Right lobe of liver (tissue), 6 donors: ENCODE results near the gene LCA5. TPM values are rescaled to one million over a fixed set of nuclear protein-coding genes. Genes with fewer than 3 reads are reported as not detected.
A peak's percentile ranks its signal among the peaks of the same experiment; 100 is the strongest.
"Not testable (repeated sequence)": the region's sequence is repeated elsewhere in the genome, so short reads cannot be mapped to it uniquely, and the experiment has no call there.

Source experiments
- ATAC-seq, 4 donors: fragments of 200-7000 bp; cut with Tn5 transposase; one replicate each; pipeline ENCODE4 v1.9.1; 2020; ENCODE audit warnings: mild to moderate bottlenecking in 4 of 4, moderate library complexity in 4 of 4
- DNase-seq, 3 donors: peaks; one replicate each; pipeline ENCODE4 v3.0.0-alpha.2; 2020
- H3K27ac ChIP-seq, 3 donors: fragments of 200-600 bp; one replicate each; pipeline ENCODE4 v1.8.0; 2022
- H3K27me3 ChIP-seq, 2 donors: fragments of 200-600 bp; one replicate each; pipeline ENCODE4 v1.8.0; 2022
- H3K36me3 ChIP-seq, 4 donors: fragments of 200-600 bp; sonication (generic) in 1 of 4; one replicate each; pipeline versions ENCODE4 v1.5.1 to v1.8.0; 2017 to 2022; ENCODE audit warnings: control low read depth in 1 of 4
- H3K4me1 ChIP-seq, 4 donors: fragments of 200-600 bp; sonication (generic) in 1 of 4; one replicate each; pipeline versions ENCODE4 v1.5.1 to v1.8.0; 2017 to 2022; ENCODE audit warnings: control low read depth in 1 of 4
- H3K4me3 ChIP-seq, 3 donors: fragments of 200-600 bp; one replicate each; pipeline ENCODE4 v1.8.0; 2022
- H3K9me3 ChIP-seq, 4 donors: fragments of 200-600 bp; sonication (generic) in 1 of 4; one replicate each; pipeline versions ENCODE4 v1.5.1 to v1.8.0; 2017 to 2022; ENCODE audit warnings: control low read depth in 1 of 4
- CTCF ChIP-seq, 4 donors: fragments of 200-600 bp in 3 of 4; fragments of 450-650 bp in 1 of 4; IDR thresholded peaks; one replicate each; pipeline versions ENCODE4 v1.5.1 to v1.8.0; 2016 to 2022; ENCODE audit warnings: antibody characterized with exemption in 4 of 4, mild to moderate bottlenecking in 2 of 4
- POLR2A ChIP-seq: fragments of 450-650 bp; IDR thresholded peaks from one replicate; pipeline ENCODE4 v1.6.1; 2017; ENCODE audit warnings: antibody characterized with exemption, mild to moderate bottlenecking
- WGBS: methylation state at CpG from one replicate; pipeline ENCODE4 v1.1.6; 2018; ENCODE audit warnings: low coverage, low lambda C conversion rate; ENCODE audit not compliant: insufficient coverage; ENCODE audit errors: missing lambda C conversion rate; 5-methylcytosine and 5-hydroxymethylcytosine counted together
- intact Hi-C, 2 donors: fragments of 100-400 bp; cut with DNase I; formaldehyde crosslinking; loops; one replicate each; pipeline versions ENCODE4 v1.11.2 to v1.14.1; 2022
- total RNA-seq, 6 experiments: library from RNA; depleted of rRNA in 2 of 6; stranded (reverse); fragments of >200 nt in 2 of 6; fragmentation: NEBNext Ultra II Directional in 3 of 6; extraction: Animal tissue kit (Norgen Biotek cat#: 25700) in 3 of 6; gene quantifications; one replicate each; pipeline versions ENCODE4 v1.1.0 to v1.2.4, GENCODE V29; 2016 to 2023
- donor health status: DM: no; HTN: yes; CAD: no.
- donor health status: DM: no; HTN: no; CAD: no.
- donor health status: DM: no; HTN: no; CAD: no.
- donor health status: DM: no; HTN: yes; CAD: no.
- donor health status: DM: no; HTN: yes; CAD: no.

LCA5 gene
- total RNA-seq, 6 experiments from 2014 or later: 0.26 to 0.74 (median 0.51) TPM

- DNase-seq (no peak), ATAC-seq (no peak)
- TF ChIP-seq POLR2A: no peak
- no peak for TF ChIP-seq CTCF (IDR thresholded peaks at IDR 0.05)
- Histone ChIP-seq H3K4me1 (no peaks in the 10 kb centered on the region), H3K9me3 (no peaks in the 10 kb centered on the region), H3K36me3 (no peaks in the 10 kb centered on the region), H3K4me3 (no peak overlapping the region), H3K27ac (peak overlapping the region in 1 of 3 donors; percentile 31), H3K27me3 (no peaks in the 10 kb centered on the region)
- intact Hi-C loops: no loop called here
- WGBS: 88% methylated on average over 1 of the region's 1 CpG
Measured at GRCh38 chr6:79543886-79544285, 6.7 kb upstream of the LCA5 start.

- H3K27ac ChIP-seq: no peak overlapping the region
- WGBS: 71% methylated on average over 1 of the region's 1 CpG
- ATAC-seq: no peak
Measured at GRCh38 chr6:79543411-79543810, 6.2 kb upstream of the LCA5 start.

GRCh38 chr6:79538106-79538971 lies 1.1 kb upstream of the LCA5 start:
- ATAC-seq: no peak
- Histone ChIP-seq H3K27me3 (no peaks in the 10 kb centered on the region), H3K4me3 (peak overlapping the region; percentile 74 to 78 (median 78)), H3K9me3 (no peaks in the 10 kb centered on the region), H3K36me3 (no peaks in the 10 kb centered on the region), H3K27ac (peak overlapping the region; percentile 30 to 61 (median 48)), H3K4me1 (no peaks in the 10 kb centered on the region)
- intact Hi-C loops: no loop called here
- WGBS: 32% methylated on average over 14 of the region's 14 CpGs
- DNase-seq: no peak
- TF ChIP-seq CTCF (IDR thresholded peaks at IDR 0.05): no peak
- TF ChIP-seq POLR2A: no peak

More at GRCh38 chr6:79543411-79543810, 6.2 kb upstream of the LCA5 start:
- TF ChIP-seq CTCF (IDR thresholded peaks at IDR 0.05) (no peak), POLR2A (no peak)
- H3K36me3 ChIP-seq: no peaks in the 10 kb centered on the region
- intact Hi-C loops: no loop called here
- H3K4me3 ChIP-seq: no peak overlapping the region
- no peaks in the 10 kb centered on the region for H3K4me1 ChIP-seq
- no peaks in the 10 kb centered on the region for H3K9me3 ChIP-seq
- H3K27me3 ChIP-seq: no peaks in the 10 kb centered on the region
- no peak for DNase-seq

- Histone ChIP-seq H3K27me3 (no peaks in the 10 kb centered on the region), H3K36me3 (no peaks in the 10 kb centered on the region), H3K9me3 (no peaks in the 10 kb centered on the region), H3K27ac (peak overlapping the region; percentile 30 to 61 (median 32)), H3K4me1 (no peaks in the 10 kb centered on the region), H3K4me3 (peak overlapping the region; percentile 74 to 78 (median 78))
- WGBS: 4% methylated on average over 9 of the region's 9 CpGs
- intact Hi-C loops: no loop called here
- TF ChIP-seq CTCF (IDR thresholded peaks at IDR 0.05) (no peak), POLR2A (no peak)
- no peak for ATAC-seq
- DNase-seq: peak in 1 of 3 donors; percentile 25
Measured at GRCh38 chr6:79536585-79536953, 661 bp downstream of the LCA5 start.

- ATAC-seq, H3K4me3 ChIP-seq, DNase-seq, H3K4me1 ChIP-seq, H3K27me3 ChIP-seq, H3K36me3 ChIP-seq, H3K9me3 ChIP-seq, intact Hi-C loops, H3K27ac ChIP-seq: not testable (repeated sequence)
- WGBS: 81% methylated on average over 4 of the region's 4 CpGs
Measured at GRCh38 chr6:79529567-79529966, 7.7 kb downstream of the LCA5 start.
